H1 (cell line): ENCODE results near the gene ZBTB1. TPM values are rescaled to one million over a fixed set of nuclear protein-coding genes. Genes with fewer than 3 reads are reported as not detected.

ENCODE experiments used
- CTCF ChIA-PET: fragments of 300-600 bp; sonication (Branson Sonifier 250); formaldehyde crosslinking; loops from one replicate; lab custom pipeline; 2021; ENCODE audit not compliant: partially characterized antibody; lab: Charles Lee
- POLR2A ChIA-PET: fragments of 300-600 bp; sonication (Branson Sonifier 250); formaldehyde crosslinking; loops from one replicate; lab custom pipeline; 2021; ENCODE audit warnings: inconsistent platforms; ENCODE audit not compliant: partially characterized antibody; lab: Charles Lee
- DNase-seq, 2 experiments: peaks; one replicate each; pipeline versions ENCODE4 v3.0.0 to v3.0.0-alpha.2; 2010 to 2022; ENCODE audit warnings: low spot score in 2 of 2, low read depth in 1 of 2, mixed read lengths in 1 of 2
- FAIRE-seq: peaks from 2 replicates; lab custom pipeline; 2011; peaks lifted over from hg19 to GRCh38; lab: Jason Lieb, UNC
- H2AFZ ChIP-seq: 2 replicates; pipeline ENCODE4 v1.8.1; 2012; ENCODE audit warnings: low read length, inconsistent platforms
- H2AK5ac ChIP-seq: 2 replicates; pipeline ENCODE4 v1.6.1; 2013; ENCODE audit warnings: low read depth, low read length
- H2BK120ac ChIP-seq: replicated peaks from 2 replicates; pipeline ENCODE3; 2013; ENCODE audit warnings: low read depth, low read length, inconsistent platforms
- H2BK12ac ChIP-seq: 2 replicates; pipeline ENCODE4 v1.6.1; 2013; ENCODE audit warnings: low read depth, low read length
- H2BK15ac ChIP-seq: 2 replicates; pipeline ENCODE4 v1.6.1; 2013; ENCODE audit warnings: low read length
- H2BK20ac ChIP-seq: 2 replicates; pipeline ENCODE4 v1.6.1; 2013; ENCODE audit warnings: low read length
- H2BK5ac ChIP-seq: 2 replicates; pipeline ENCODE4 v1.6.1; 2013; ENCODE audit warnings: low read depth, low read length
- H3K14ac ChIP-seq: 2 replicates; pipeline ENCODE4 v1.6.1; 2013; ENCODE audit warnings: inconsistent platforms; ENCODE audit not compliant: insufficient read length
- H3K18ac ChIP-seq: 2 replicates; pipeline ENCODE4 v1.6.1; 2013; ENCODE audit warnings: low read length; ENCODE audit errors: extremely low read depth
- H3K23ac ChIP-seq: 2 replicates; pipeline ENCODE4 v1.6.1; 2013; ENCODE audit warnings: inconsistent platforms; ENCODE audit not compliant: insufficient read length
- H3K23me2 ChIP-seq: 2 replicates; pipeline ENCODE4 v1.6.1; 2013; ENCODE audit warnings: low read depth, low read length
- H3K27ac ChIP-seq: 2 replicates; pipeline ENCODE4 v1.6.1; 2011; ENCODE audit warnings: low read depth, low read length, inconsistent platforms
- H3K27me3 ChIP-seq, 4 experiments: replicated peaks in 1 of 4; 1 replicate in 1 of 4; 2 replicates in 3 of 4; pipeline versions ENCODE4 v1.6.1 to v1.8.1; 2011 to 2013; ENCODE audit warnings: low read length in 3 of 4, mild to moderate bottlenecking in 3 of 4, inconsistent platforms in 2 of 4, mixed read lengths in 2 of 4, moderate library complexity in 1 of 4; ENCODE audit not compliant: control insufficient read depth in 3 of 4, insufficient read depth in 3 of 4; ENCODE audit errors: extremely low read depth in 1 of 4
- H3K36me3 ChIP-seq, 4 experiments: 2 replicates each; pipeline versions ENCODE4 v1.6.1 to v1.8.1; 2011 to 2013; ENCODE audit warnings: mild to moderate bottlenecking in 4 of 4, low read length in 3 of 4, moderate library complexity in 2 of 4, control low read depth in 1 of 4, inconsistent platforms in 1 of 4; ENCODE audit not compliant: insufficient read depth in 4 of 4, control insufficient read depth in 2 of 4
- H3K4ac ChIP-seq: replicated peaks from 2 replicates; pipeline ENCODE3; 2013; ENCODE audit warnings: low read length, low read depth, mixed read lengths, inconsistent platforms; ENCODE audit not compliant: insufficient read length
- H3K4me1 ChIP-seq, 4 experiments: replicated peaks in 1 of 4; 1 replicate in 1 of 4; 2 replicates in 3 of 4; pipeline versions ENCODE4 v1.6.1 to v1.8.1; 2011 to 2013; ENCODE audit warnings: low read length in 3 of 4, inconsistent platforms in 2 of 4, mixed read lengths in 1 of 4; ENCODE audit not compliant: insufficient read depth in 4 of 4, control insufficient read depth in 3 of 4
- H3K4me2 ChIP-seq, 2 experiments: 2 replicates each; pipeline versions ENCODE4 v1.6.1 to v1.8.1; 2011 to 2013; ENCODE audit warnings: low read depth in 2 of 2, low read length in 2 of 2, control low read depth in 1 of 2, inconsistent platforms in 1 of 2, mild to moderate bottlenecking in 1 of 2; ENCODE audit not compliant: insufficient read depth in 1 of 2
- H3K4me3 ChIP-seq, 4 experiments: fragments of 200-600, 300-600 bp in 1 of 4; sonication (generic), shearing (Covaris generic), sonication (Bioruptor Twin) in 1 of 4; 2 replicates each; pipeline versions ENCODE4 v1.5.1 to v1.8.1; 2011 to 2016; ENCODE audit warnings: low read length in 4 of 4, low read depth in 3 of 4, control low read depth in 2 of 4, inconsistent platforms in 2 of 4, mild to moderate bottlenecking in 2 of 4, mixed read lengths in 1 of 4, moderate library complexity in 1 of 4; ENCODE audit not compliant: insufficient read depth in 2 of 4; ENCODE audit errors: extremely low read depth in 1 of 4
- H3K56ac ChIP-seq: replicated peaks from 2 replicates; pipeline ENCODE3; 2013; ENCODE audit warnings: low read depth, mild to moderate bottlenecking, mixed read lengths, low read length, inconsistent platforms; ENCODE audit not compliant: insufficient read length
- H3K79me1 ChIP-seq: 2 replicates; pipeline ENCODE4 v1.6.1; 2013; ENCODE audit warnings: low read depth, low read length, control low read depth
- H3K79me2 ChIP-seq, 2 experiments: 2 replicates each; pipeline versions ENCODE4 v1.6.1 to v1.8.1; 2012 to 2013; ENCODE audit warnings: low read length in 2 of 2, mild to moderate bottlenecking in 2 of 2, inconsistent platforms in 1 of 2; ENCODE audit not compliant: insufficient read depth in 2 of 2, control insufficient read depth in 1 of 2
- H3K9ac ChIP-seq, 4 experiments: replicated peaks in 1 of 4; 1 replicate in 1 of 4; 2 replicates in 3 of 4; pipeline versions ENCODE4 v1.6.1 to v1.8.1; 2011 to 2013; ENCODE audit warnings: low read depth in 3 of 4, low read length in 3 of 4, control low read depth in 2 of 4, mild to moderate bottlenecking in 2 of 4, moderate library complexity in 2 of 4, inconsistent platforms in 1 of 4; ENCODE audit errors: extremely low read depth in 1 of 4
- H3K9me3 ChIP-seq, 2 experiments: 2 replicates each; pipeline versions ENCODE4 v1.6.1 to v1.8.1; 2012 to 2013; ENCODE audit warnings: mild to moderate bottlenecking in 2 of 2, moderate library complexity in 2 of 2, control low read depth in 1 of 2, inconsistent platforms in 1 of 2, low read depth in 1 of 2, low read length in 1 of 2, mixed read lengths in 1 of 2; ENCODE audit not compliant: insufficient read depth in 2 of 2
- H4K20me1 ChIP-seq, 2 experiments: replicated peaks in 1 of 2; 2 replicates each; pipeline versions ENCODE3 to v1.8.1; 2011 to 2013; ENCODE audit warnings: inconsistent platforms in 2 of 2, low read length in 2 of 2, mild to moderate bottlenecking in 1 of 2; ENCODE audit not compliant: insufficient read depth in 2 of 2, control insufficient read depth in 1 of 2
- H4K5ac ChIP-seq: 2 replicates; pipeline ENCODE4 v1.6.1; 2013; ENCODE audit warnings: low read length, low read depth, mixed read lengths, inconsistent platforms; ENCODE audit not compliant: insufficient read length
- H4K8ac ChIP-seq: 2 replicates; pipeline ENCODE4 v1.8.0; 2013; ENCODE audit warnings: mild to moderate bottlenecking, moderate library complexity, low read length, inconsistent platforms; ENCODE audit not compliant: insufficient read depth; ENCODE audit errors: extremely low read depth
- H4K91ac ChIP-seq: replicated peaks from 2 replicates; pipeline ENCODE3; 2013; ENCODE audit warnings: low read length, mixed read lengths, inconsistent platforms; ENCODE audit not compliant: insufficient read length
- CBX8 ChIP-seq: fragments of 300-800, 300-1000 bp; sonication (generic); IDR thresholded peaks from 2 replicates; pipeline ENCODE4 v1.7.1; 2016; ENCODE audit warnings: low read depth, low read length, borderline replicate concordance
- CHD2 ChIP-seq: IDR thresholded peaks from 2 replicates; pipeline ENCODE4 v1.6.1; 2012; ENCODE audit warnings: low read length, improper control_type of control experiment
- HDAC6 ChIP-seq: IDR thresholded peaks from one replicate; pipeline ENCODE4 v1.7.1; 2012; ENCODE audit warnings: low read depth, mild to moderate bottlenecking, inconsistent platforms, low read length, moderate library complexity
- JUN ChIP-seq: IDR thresholded peaks from 2 replicates; pipeline ENCODE4 v1.6.1; 2011; ENCODE audit warnings: low read depth, mild to moderate bottlenecking, improper control_type of control experiment, low read length
- NANOG ChIP-seq: IDR thresholded peaks from 2 replicates; pipeline ENCODE4 v1.6.1; 2011; ENCODE audit warnings: low read length, low read depth, mild to moderate bottlenecking, inconsistent platforms; ENCODE audit not compliant: insufficient read depth, poor library complexity, severe bottlenecking
- POU5F1 ChIP-seq: IDR thresholded peaks from 2 replicates; pipeline ENCODE4 v1.6.1; 2011; ENCODE audit warnings: low read depth, mild to moderate bottlenecking, low read length, moderate library complexity
- RBBP5 ChIP-seq: IDR thresholded peaks from 2 replicates; pipeline ENCODE4 v1.7.1; 2012; ENCODE audit warnings: low read depth, mild to moderate bottlenecking, inconsistent platforms, low read length, moderate library complexity, borderline replicate concordance
- SAP30 ChIP-seq: fragments of 300-600 bp; sonication (generic); IDR thresholded peaks from 2 replicates; pipeline ENCODE4 v1.7.1; 2012; ENCODE audit warnings: low read length, moderate library complexity, mild to moderate bottlenecking, inconsistent platforms; ENCODE audit not compliant: insufficient read depth, insufficient replicate concordance
- SP2 ChIP-seq: IDR thresholded peaks from 2 replicates; pipeline ENCODE4 v1.6.1; 2012; ENCODE audit warnings: mild to moderate bottlenecking, low read length, inconsistent platforms
- SUZ12 ChIP-seq: fragments of 200-600 bp; sonication (generic); IDR thresholded peaks from 2 replicates; pipeline ENCODE4 v1.6.1; 2012; ENCODE audit warnings: mild to moderate bottlenecking, inconsistent platforms, low read length, moderate library complexity, mixed read lengths
- TAF1 ChIP-seq: IDR thresholded peaks from 2 replicates; pipeline ENCODE4 v1.6.1; 2011; ENCODE audit warnings: mild to moderate bottlenecking, low read depth, low read length
- WGBS, 2 experiments: shearing (Covaris generic) in 1 of 2; methylation state at CpG; one replicate each; pipeline versions ENCODE4 v1.1.6 to v1.1.7; 2013 to 2015; ENCODE audit warnings: low lambda C conversion rate in 2 of 2, mixed read lengths in 2 of 2, inconsistent platforms in 1 of 2, low coverage in 1 of 2, missing lambda C conversion rate in 1 of 2; ENCODE audit not compliant: insufficient replicate concordance in 2 of 2, insufficient coverage in 1 of 2, insufficient read length in 1 of 2; ENCODE audit errors: extremely low coverage in 1 of 2, missing lambda C conversion rate in 1 of 2; 5-methylcytosine and 5-hydroxymethylcytosine counted together
- polyA plus RNA-seq, 7 experiments: library from polyadenylated mRNA; depleted of rRNA in 3 of 7; stranded (reverse) in 5 of 7; unstranded in 2 of 7; fragments of >200 nt in 5 of 7; fragments of 200-250 nt in 2 of 7; gene quantifications; 1 replicate in 5 of 7; 2 replicates in 1 of 7; 4 replicates in 1 of 7; pipeline versions ENCODE4 v1.2.1 to v1.2.3, GENCODE V29; 2011 to 2013; ENCODE audit warnings: missing spikeins in 2 of 7, mixed read lengths in 2 of 7
- total RNA-seq: library from RNA; stranded (reverse); fragmentation: NEBNext Ultra II Directional; extraction: Animal tissue kit (Norgen Biotek cat#: 25700); gene quantifications from 2 replicates; pipeline ENCODE4 v1.2.1, GENCODE V29; 2021
- TF ChIP-seq, protein P1 (sequence below): IDR thresholded peaks from 2 replicates; pipeline ENCODE4 v1.6.1; 2011; ENCODE audit warnings: low read length, improper control_type of control experiment

ZBTB1 gene
- total and polyA plus RNA-seq, 2 of the 8 experiments (the other 6 are each of a cell fraction or from before 2014, with no cell fraction given) = 13.6 to 27.5 TPM

DNA sequence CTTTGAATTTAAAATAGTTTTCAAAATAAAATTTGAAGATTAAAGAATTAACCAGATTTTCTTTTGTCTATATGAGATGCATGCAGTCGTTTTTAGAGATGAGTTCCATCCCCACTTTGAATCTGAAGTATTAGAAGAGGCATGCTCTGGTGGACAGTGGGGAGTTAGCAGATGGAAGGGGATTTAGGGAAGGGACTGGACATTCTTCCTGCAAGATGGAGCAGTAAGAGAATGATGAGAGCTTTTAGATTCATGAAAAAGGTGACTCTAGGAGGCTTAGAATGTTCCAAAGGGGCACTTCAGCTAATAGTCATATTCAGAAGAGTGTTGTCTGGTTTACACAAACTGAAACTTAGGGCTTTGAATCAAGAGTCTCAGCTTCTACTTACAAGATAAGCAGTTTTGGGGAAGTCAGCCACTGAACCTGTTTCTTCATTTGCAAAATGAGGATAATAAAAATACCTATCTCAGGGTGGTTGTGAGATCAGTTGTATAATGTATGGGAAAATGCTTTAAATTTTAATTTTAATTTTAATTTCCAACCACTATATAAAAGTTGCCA lies 3.7 kb downstream of the ZBTB1 start:
- no peak overlapping the region for H3K4me3 ChIP-seq
- ChIA-PET CTCF (interaction anchor here (1.0 to 1.5 kb wide), 4 partner anchors 30 to 256 kb away, joined by 3 to 5 read pairs (median 4); no protein-coding TSS in a partner anchor), POLR2A (interaction anchor here (0.7 to 1.6 kb wide), 7 partner anchors 12 to 169 kb away, joined by 3 to 6 read pairs (median 4); partner anchors contain the start of gene HSPA2)
- peaks cover 11 to 78% of the 10 kb centered on the region in 2 experiments for H3K79me2 ChIP-seq
- TF ChIP-seq CHD2 = no peak
- no peak for TF ChIP-seq SP2
- TF ChIP-seq TAF1 = no peak
- TF ChIP-seq JUN = no peak
- TF ChIP-seq SAP30 = no peak
- TF ChIP-seq HDAC6 = no peak
- no peak for TF ChIP-seq CBX8
- no peak for TF ChIP-seq RBBP5
- TF ChIP-seq POU5F1 = no peak
- no peak for TF ChIP-seq SUZ12
- TF ChIP-seq, protein P1, sequence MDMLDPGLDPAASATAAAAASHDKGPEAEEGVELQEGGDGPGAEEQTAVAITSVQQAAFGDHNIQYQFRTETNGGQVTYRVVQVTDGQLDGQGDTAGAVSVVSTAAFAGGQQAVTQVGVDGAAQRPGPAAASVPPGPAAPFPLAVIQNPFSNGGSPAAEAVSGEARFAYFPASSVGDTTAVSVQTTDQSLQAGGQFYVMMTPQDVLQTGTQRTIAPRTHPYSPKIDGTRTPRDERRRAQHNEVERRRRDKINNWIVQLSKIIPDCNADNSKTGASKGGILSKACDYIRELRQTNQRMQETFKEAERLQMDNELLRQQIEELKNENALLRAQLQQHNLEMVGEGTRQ = no peak
- TF ChIP-seq NANOG = no peak
- no peak overlapping the region for H3K9ac ChIP-seq
- H2BK15ac ChIP-seq = no peak overlapping the region
- H3K27me3 ChIP-seq = no peaks in the 10 kb centered on the region
- no peaks in the 10 kb centered on the region for H3K9me3 ChIP-seq
- H4K20me1 ChIP-seq = peaks cover 3 to 7% of the 10 kb centered on the region in 2 experiments
- no peak overlapping the region for H3K27ac ChIP-seq
- DNase-seq = no peak
- peaks cover 6% of the 10 kb centered on the region; the same call in 1 of the 2 replicates for H3K79me1 ChIP-seq
- no peak for FAIRE-seq
- no peak overlapping the region for H2BK5ac ChIP-seq
- H4K8ac ChIP-seq = no peak overlapping the region
- H3K14ac ChIP-seq = no peak overlapping the region
- no peak overlapping the region for H2AFZ ChIP-seq
- H2BK120ac ChIP-seq = no peak overlapping the region
- H3K23me2 ChIP-seq = peaks cover 12% of the 10 kb centered on the region
- peaks cover 0 to 8% (median 7%) of the 10 kb centered on the region in 4 experiments; a peak in 5 of 7 replicates for H3K4me1 ChIP-seq
- no peak overlapping the region for H2BK12ac ChIP-seq
- no peak overlapping the region for H3K4ac ChIP-seq
- H4K5ac ChIP-seq = no peak overlapping the region
- H2BK20ac ChIP-seq = no peak overlapping the region
- H4K91ac ChIP-seq = no peak overlapping the region
- no peak overlapping the region for H2AK5ac ChIP-seq
- H3K4me2 ChIP-seq = no peak overlapping the region; a peak in 1 of 4 replicates
- no peak overlapping the region for H3K56ac ChIP-seq
- H3K36me3 ChIP-seq = no peaks in the 10 kb centered on the region
- no peak overlapping the region for H3K18ac ChIP-seq
- 71% methylated on average over 1 of the region's 1 CpG; no CpG with 5 or more reads in 1 of the 2 experiments for WGBS, 2 experiments
- no peak overlapping the region for H3K23ac ChIP-seq
